CD4-positive, alpha-beta T cell treated with Interleukin-12 subunit alpha and Interleukin-12 subunit beta, for 1 hour (primary cell): ENCODE data around the gene EVI5.
"Not testable (repeated sequence)": the region's sequence is repeated elsewhere in the genome, so short reads cannot be mapped to it uniquely, and the experiment has no call there.

Experiments
- DNase-seq: peaks from one replicate; pipeline ENCODE4 v3.0.0-alpha.2; 2020

Gene EVI5

GRCh38 chr1:92747735-92748134 is 37.2 kb downstream of the EVI5 start:
- no peak for DNase-seq

- not testable (repeated sequence) for DNase-seq
Measured at GRCh38 chr1:92746255-92746654, 38.7 kb downstream of the EVI5 start.

- DNase-seq: no peak
Measured at GRCh38 chr1:92743221-92743620, 41.7 kb downstream of the EVI5 start.

GRCh38 chr1:92739669-92740524 is 45.0 kb downstream of the EVI5 start:
- no peak for DNase-seq

GRCh38 chr1:92736395-92736794 is 48.5 kb downstream of the EVI5 start:
- no peak for DNase-seq

- no peak for DNase-seq
Measured at GRCh38 chr1:92730476-92730875, 54.4 kb downstream of the EVI5 start.

- no peak for DNase-seq
Measured at GRCh38 chr1:92728697-92729096, 56.2 kb downstream of the EVI5 start.

- not testable (repeated sequence) for DNase-seq
Measured at GRCh38 chr1:92723713-92724112, 61.2 kb downstream of the EVI5 start.

- no peak for DNase-seq
Measured at GRCh38 chr1:92721886-92722285, 63.0 kb downstream of the EVI5 start.

- not testable (repeated sequence) for DNase-seq
Measured at GRCh38 chr1:92721157-92721556, 63.8 kb downstream of the EVI5 start.

GRCh38 chr1:92715476-92715951 is 69.4 kb downstream of the EVI5 start:
- not testable (repeated sequence) for DNase-seq

- no peak for DNase-seq
Measured at GRCh38 chr1:92713939-92714338, 71.0 kb downstream of the EVI5 start.

GRCh38 chr1:92711473-92712165 is 73.3 kb downstream of the EVI5 start:
- DNase-seq: no peak

- no peak for DNase-seq
Measured at GRCh38 chr1:92709738-92710137, 75.2 kb downstream of the EVI5 start.

GRCh38 chr1:92708368-92708950 is 76.4 kb downstream of the EVI5 start:
- DNase-seq: no peak

GRCh38 chr1:92707709-92708108 is 77.2 kb downstream of the EVI5 start:
- no peak for DNase-seq

GRCh38 chr1:92707292-92707691 is 77.6 kb downstream of the EVI5 start:
- DNase-seq: no peak

GRCh38 chr1:92705446-92705845 is 79.5 kb downstream of the EVI5 start:
- DNase-seq: no peak

GRCh38 chr1:92701147-92701546 is 83.8 kb downstream of the EVI5 start:
- no peak for DNase-seq

- DNase-seq: no peak
Measured at GRCh38 chr1:92698932-92699331, 86.0 kb downstream of the EVI5 start.

GRCh38 chr1:92695104-92695503 is 89.8 kb downstream of the EVI5 start:
- no peak for DNase-seq

GRCh38 chr1:92691925-92692324 is 93.0 kb downstream of the EVI5 start:
- no peak for DNase-seq

GRCh38 chr1:92690212-92690906 is 94.5 kb downstream of the EVI5 start:
- no peak for DNase-seq
